H1 (cell line): ENCODE results near the gene LRRC28. TPM values are rescaled to one million over a fixed set of nuclear protein-coding genes. Genes with fewer than 3 reads are reported as not detected.

ENCODE experiments used
- CTCF ChIA-PET: fragments of 300-600 bp; sonication (Branson Sonifier 250); formaldehyde crosslinking; loops from one replicate; lab custom pipeline; 2021; ENCODE audit not compliant: partially characterized antibody; lab: Charles Lee
- POLR2A ChIA-PET: fragments of 300-600 bp; sonication (Branson Sonifier 250); formaldehyde crosslinking; loops from one replicate; lab custom pipeline; 2021; ENCODE audit warnings: inconsistent platforms; ENCODE audit not compliant: partially characterized antibody; lab: Charles Lee
- DNase-seq, 2 experiments: peaks; one replicate each; pipeline versions ENCODE4 v3.0.0 to v3.0.0-alpha.2; 2010 to 2022; ENCODE audit warnings: low spot score in 2 of 2, low read depth in 1 of 2, mixed read lengths in 1 of 2
- FAIRE-seq: peaks from 2 replicates; lab custom pipeline; 2011; peaks lifted over from hg19 to GRCh38; lab: Jason Lieb, UNC
- H2AFZ ChIP-seq: 2 replicates; pipeline ENCODE4 v1.8.1; 2012; ENCODE audit warnings: low read length, inconsistent platforms
- H2AK5ac ChIP-seq: 2 replicates; pipeline ENCODE4 v1.6.1; 2013; ENCODE audit warnings: low read depth, low read length
- H2BK120ac ChIP-seq: replicated peaks from 2 replicates; pipeline ENCODE3; 2013; ENCODE audit warnings: low read depth, low read length, inconsistent platforms
- H2BK12ac ChIP-seq: 2 replicates; pipeline ENCODE4 v1.6.1; 2013; ENCODE audit warnings: low read depth, low read length
- H2BK15ac ChIP-seq: 2 replicates; pipeline ENCODE4 v1.6.1; 2013; ENCODE audit warnings: low read length
- H2BK20ac ChIP-seq: 2 replicates; pipeline ENCODE4 v1.6.1; 2013; ENCODE audit warnings: low read length
- H2BK5ac ChIP-seq: 2 replicates; pipeline ENCODE4 v1.6.1; 2013; ENCODE audit warnings: low read depth, low read length
- H3K14ac ChIP-seq: 2 replicates; pipeline ENCODE4 v1.6.1; 2013; ENCODE audit warnings: inconsistent platforms; ENCODE audit not compliant: insufficient read length
- H3K18ac ChIP-seq: 2 replicates; pipeline ENCODE4 v1.6.1; 2013; ENCODE audit warnings: low read length; ENCODE audit errors: extremely low read depth
- H3K23ac ChIP-seq: 2 replicates; pipeline ENCODE4 v1.6.1; 2013; ENCODE audit warnings: inconsistent platforms; ENCODE audit not compliant: insufficient read length
- H3K23me2 ChIP-seq: 2 replicates; pipeline ENCODE4 v1.6.1; 2013; ENCODE audit warnings: low read depth, low read length
- H3K27ac ChIP-seq: 2 replicates; pipeline ENCODE4 v1.6.1; 2011; ENCODE audit warnings: low read depth, low read length, inconsistent platforms
- H3K27me3 ChIP-seq, 4 experiments: replicated peaks in 1 of 4; 1 replicate in 1 of 4; 2 replicates in 3 of 4; pipeline versions ENCODE4 v1.6.1 to v1.8.1; 2011 to 2013; ENCODE audit warnings: low read length in 3 of 4, mild to moderate bottlenecking in 3 of 4, inconsistent platforms in 2 of 4, mixed read lengths in 2 of 4, moderate library complexity in 1 of 4; ENCODE audit not compliant: control insufficient read depth in 3 of 4, insufficient read depth in 3 of 4; ENCODE audit errors: extremely low read depth in 1 of 4
- H3K36me3 ChIP-seq, 4 experiments: 2 replicates each; pipeline versions ENCODE4 v1.6.1 to v1.8.1; 2011 to 2013; ENCODE audit warnings: mild to moderate bottlenecking in 4 of 4, low read length in 3 of 4, moderate library complexity in 2 of 4, control low read depth in 1 of 4, inconsistent platforms in 1 of 4; ENCODE audit not compliant: insufficient read depth in 4 of 4, control insufficient read depth in 2 of 4
- H3K4ac ChIP-seq: replicated peaks from 2 replicates; pipeline ENCODE3; 2013; ENCODE audit warnings: low read length, low read depth, mixed read lengths, inconsistent platforms; ENCODE audit not compliant: insufficient read length
- H3K4me1 ChIP-seq, 4 experiments: replicated peaks in 1 of 4; 1 replicate in 1 of 4; 2 replicates in 3 of 4; pipeline versions ENCODE4 v1.6.1 to v1.8.1; 2011 to 2013; ENCODE audit warnings: low read length in 3 of 4, inconsistent platforms in 2 of 4, mixed read lengths in 1 of 4; ENCODE audit not compliant: insufficient read depth in 4 of 4, control insufficient read depth in 3 of 4
- H3K4me2 ChIP-seq, 2 experiments: 2 replicates each; pipeline versions ENCODE4 v1.6.1 to v1.8.1; 2011 to 2013; ENCODE audit warnings: low read depth in 2 of 2, low read length in 2 of 2, control low read depth in 1 of 2, inconsistent platforms in 1 of 2, mild to moderate bottlenecking in 1 of 2; ENCODE audit not compliant: insufficient read depth in 1 of 2
- H3K4me3 ChIP-seq, 4 experiments: fragments of 200-600, 300-600 bp in 1 of 4; sonication (generic), shearing (Covaris generic), sonication (Bioruptor Twin) in 1 of 4; 2 replicates each; pipeline versions ENCODE4 v1.5.1 to v1.8.1; 2011 to 2016; ENCODE audit warnings: low read length in 4 of 4, low read depth in 3 of 4, control low read depth in 2 of 4, inconsistent platforms in 2 of 4, mild to moderate bottlenecking in 2 of 4, mixed read lengths in 1 of 4, moderate library complexity in 1 of 4; ENCODE audit not compliant: insufficient read depth in 2 of 4; ENCODE audit errors: extremely low read depth in 1 of 4
- H3K56ac ChIP-seq: replicated peaks from 2 replicates; pipeline ENCODE3; 2013; ENCODE audit warnings: low read depth, mild to moderate bottlenecking, mixed read lengths, low read length, inconsistent platforms; ENCODE audit not compliant: insufficient read length
- H3K79me1 ChIP-seq: 2 replicates; pipeline ENCODE4 v1.6.1; 2013; ENCODE audit warnings: low read depth, low read length, control low read depth
- H3K79me2 ChIP-seq, 2 experiments: 2 replicates each; pipeline versions ENCODE4 v1.6.1 to v1.8.1; 2012 to 2013; ENCODE audit warnings: low read length in 2 of 2, mild to moderate bottlenecking in 2 of 2, inconsistent platforms in 1 of 2; ENCODE audit not compliant: insufficient read depth in 2 of 2, control insufficient read depth in 1 of 2
- H3K9ac ChIP-seq, 4 experiments: replicated peaks in 1 of 4; 1 replicate in 1 of 4; 2 replicates in 3 of 4; pipeline versions ENCODE4 v1.6.1 to v1.8.1; 2011 to 2013; ENCODE audit warnings: low read depth in 3 of 4, low read length in 3 of 4, control low read depth in 2 of 4, mild to moderate bottlenecking in 2 of 4, moderate library complexity in 2 of 4, inconsistent platforms in 1 of 4; ENCODE audit errors: extremely low read depth in 1 of 4
- H3K9me3 ChIP-seq, 2 experiments: 2 replicates each; pipeline versions ENCODE4 v1.6.1 to v1.8.1; 2012 to 2013; ENCODE audit warnings: mild to moderate bottlenecking in 2 of 2, moderate library complexity in 2 of 2, control low read depth in 1 of 2, inconsistent platforms in 1 of 2, low read depth in 1 of 2, low read length in 1 of 2, mixed read lengths in 1 of 2; ENCODE audit not compliant: insufficient read depth in 2 of 2
- H4K20me1 ChIP-seq, 2 experiments: replicated peaks in 1 of 2; 2 replicates each; pipeline versions ENCODE3 to v1.8.1; 2011 to 2013; ENCODE audit warnings: inconsistent platforms in 2 of 2, low read length in 2 of 2, mild to moderate bottlenecking in 1 of 2; ENCODE audit not compliant: insufficient read depth in 2 of 2, control insufficient read depth in 1 of 2
- H4K5ac ChIP-seq: 2 replicates; pipeline ENCODE4 v1.6.1; 2013; ENCODE audit warnings: low read length, low read depth, mixed read lengths, inconsistent platforms; ENCODE audit not compliant: insufficient read length
- H4K8ac ChIP-seq: 2 replicates; pipeline ENCODE4 v1.8.0; 2013; ENCODE audit warnings: mild to moderate bottlenecking, moderate library complexity, low read length, inconsistent platforms; ENCODE audit not compliant: insufficient read depth; ENCODE audit errors: extremely low read depth
- H4K91ac ChIP-seq: replicated peaks from 2 replicates; pipeline ENCODE3; 2013; ENCODE audit warnings: low read length, mixed read lengths, inconsistent platforms; ENCODE audit not compliant: insufficient read length
- ASH2L ChIP-seq: fragments of 200-600, 300-600 bp; sonication (generic); IDR thresholded peaks from one replicate; pipeline ENCODE4 v1.7.1; 2017; ENCODE audit warnings: low read length
- EZH2 ChIP-seq: fragments of 200-600 bp; sonication (generic); IDR thresholded peaks from 2 replicates; pipeline ENCODE4 v1.7.1; 2012; ENCODE audit warnings: low read depth, mild to moderate bottlenecking, moderate library complexity, low read length, inconsistent platforms; ENCODE audit not compliant: severe bottlenecking
- KDM4A ChIP-seq: IDR thresholded peaks from one replicate; pipeline ENCODE4 v1.7.1; 2012; ENCODE audit warnings: low read depth, mild to moderate bottlenecking, moderate library complexity, low read length, inconsistent platforms; ENCODE audit not compliant: severe bottlenecking
- NRF1 ChIP-seq: IDR thresholded peaks from 2 replicates; pipeline ENCODE4 v1.6.1; 2011; ENCODE audit warnings: mild to moderate bottlenecking, low read depth, low read length, improper control_type of control experiment
- RFX5 ChIP-seq: IDR thresholded peaks from 2 replicates; pipeline ENCODE4 v1.6.1; 2011; ENCODE audit warnings: low read depth, low read length, improper control_type of control experiment, borderline replicate concordance
- WGBS, 2 experiments: shearing (Covaris generic) in 1 of 2; methylation state at CpG; one replicate each; pipeline versions ENCODE4 v1.1.6 to v1.1.7; 2013 to 2015; ENCODE audit warnings: low lambda C conversion rate in 2 of 2, mixed read lengths in 2 of 2, inconsistent platforms in 1 of 2, low coverage in 1 of 2, missing lambda C conversion rate in 1 of 2; ENCODE audit not compliant: insufficient replicate concordance in 2 of 2, insufficient coverage in 1 of 2, insufficient read length in 1 of 2; ENCODE audit errors: extremely low coverage in 1 of 2, missing lambda C conversion rate in 1 of 2; 5-methylcytosine and 5-hydroxymethylcytosine counted together
- polyA plus RNA-seq, 7 experiments: library from polyadenylated mRNA; depleted of rRNA in 3 of 7; stranded (reverse) in 5 of 7; unstranded in 2 of 7; fragments of >200 nt in 5 of 7; fragments of 200-250 nt in 2 of 7; gene quantifications; 1 replicate in 5 of 7; 2 replicates in 1 of 7; 4 replicates in 1 of 7; pipeline versions ENCODE4 v1.2.1 to v1.2.3, GENCODE V29; 2011 to 2013; ENCODE audit warnings: missing spikeins in 2 of 7, mixed read lengths in 2 of 7
- total RNA-seq: library from RNA; stranded (reverse); fragmentation: NEBNext Ultra II Directional; extraction: Animal tissue kit (Norgen Biotek cat#: 25700); gene quantifications from 2 replicates; pipeline ENCODE4 v1.2.1, GENCODE V29; 2021
- TF ChIP-seq, protein P1 (sequence below): IDR thresholded peaks from 2 replicates; pipeline ENCODE4 v1.6.1; 2012; ENCODE audit warnings: inconsistent platforms

LRRC28 gene
- total and polyA plus RNA-seq, 2 of the 8 experiments (the other 6 are each of a cell fraction or from before 2014, with no cell fraction given): 20.2 to 23.3 TPM

DNA sequence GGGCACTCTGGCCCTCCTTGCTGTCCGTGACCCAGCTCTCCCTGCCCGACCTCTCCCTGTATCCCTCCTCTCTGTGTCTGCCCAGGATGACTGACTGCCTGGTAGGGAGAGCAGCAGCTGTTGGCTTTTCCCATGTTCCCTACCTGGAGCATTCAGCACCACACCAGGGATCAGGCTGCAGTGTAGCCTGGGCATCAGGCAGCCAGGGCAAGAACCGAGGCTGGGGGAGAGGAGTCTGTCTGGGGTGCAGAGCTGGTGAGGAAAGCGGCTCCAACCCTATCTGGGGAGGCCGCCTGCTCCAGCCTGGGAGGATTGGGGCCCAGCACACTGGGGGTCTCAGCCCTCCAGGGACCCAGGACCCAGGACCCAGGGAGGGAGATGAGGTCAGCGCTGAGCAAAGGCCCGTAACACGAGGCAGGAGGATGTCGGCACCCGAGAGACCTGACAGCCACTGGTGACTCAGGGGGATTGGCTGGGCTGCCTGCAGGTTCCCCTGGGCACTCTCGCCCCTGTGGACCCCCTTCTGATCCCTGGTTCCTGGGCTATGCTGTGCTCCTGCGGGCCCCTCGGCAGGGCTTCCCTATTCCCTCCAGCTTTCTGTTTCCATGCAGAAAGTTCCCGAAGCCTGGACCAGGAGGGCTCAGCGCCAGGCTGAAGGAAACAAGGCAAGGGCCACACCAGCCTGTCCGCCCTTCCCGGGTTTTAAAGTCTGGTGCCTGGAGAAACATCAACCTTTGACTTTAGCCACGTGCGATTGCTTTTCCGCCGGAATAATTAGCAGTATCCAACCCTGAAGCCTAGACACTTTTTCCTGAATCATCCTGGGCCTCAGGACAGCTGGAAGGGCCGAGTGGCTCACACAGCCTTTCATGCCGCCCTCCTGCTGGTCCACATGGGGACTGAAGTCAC, 186.3 kb downstream of the LRRC28 start:
- Histone ChIP-seq H3K14ac (peak overlapping the region; percentile 29), H3K56ac (no peak overlapping the region), H3K79me1 (no peaks in the 10 kb centered on the region), H3K4me2 (no peak overlapping the region), H2BK120ac (no peak overlapping the region), H3K4ac (no peak overlapping the region), H2BK15ac (peak overlapping the region; percentile 29; the same call in 1 of the 2 replicates), H3K27me3 (no peaks in the 10 kb centered on the region), H3K4me1 (peaks cover 3 to 18% (median 5%) of the 10 kb centered on the region in 4 experiments; a peak in 4 of 7 replicates), H3K9me3 (no peaks in the 10 kb centered on the region), H3K18ac (no peak overlapping the region), H3K4me3 (no peak overlapping the region), H4K5ac (no peak overlapping the region), H3K36me3 (no peaks in the 10 kb centered on the region), H3K79me2 (no peaks in the 10 kb centered on the region), H4K8ac (peak overlapping the region; percentile 57), H4K20me1 (no peaks in the 10 kb centered on the region), H3K23ac (no peak overlapping the region), H2AK5ac (no peak overlapping the region), H4K91ac (no peak overlapping the region), H2AFZ (no peak overlapping the region), H3K9ac (no peak overlapping the region), H3K27ac (no peak overlapping the region), H2BK20ac (no peak overlapping the region), H2BK5ac (0 out of 2 replicates have a peak overlapping the region, but pooled peaks have one; percentile 60), H2BK12ac (peak overlapping the region; percentile 50; the same call in 1 of the 2 replicates), H3K23me2 (no peaks in the 10 kb centered on the region; the same call in 1 of the 2 replicates)
- WGBS, 2 experiments: 83% methylated on average over 22 of the region's 23 CpGs; no CpG with 5 or more reads in 1 of the 2 experiments
- POLR2A ChIA-PET: interaction anchor here (1.0 kb wide), 1 partner anchor 9 kb away, joined by 3 read pairs; no protein-coding TSS in a partner anchor
- DNase-seq (peak in 1 of 2 experiments; percentile 45), FAIRE-seq (no peak)
- TF ChIP-seq, protein P1, sequence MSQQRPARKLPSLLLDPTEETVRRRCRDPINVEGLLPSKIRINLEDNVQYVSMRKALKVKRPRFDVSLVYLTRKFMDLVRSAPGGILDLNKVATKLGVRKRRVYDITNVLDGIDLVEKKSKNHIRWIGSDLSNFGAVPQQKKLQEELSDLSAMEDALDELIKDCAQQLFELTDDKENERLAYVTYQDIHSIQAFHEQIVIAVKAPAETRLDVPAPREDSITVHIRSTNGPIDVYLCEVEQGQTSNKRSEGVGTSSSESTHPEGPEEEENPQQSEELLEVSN: no peak
- TF ChIP-seq NRF1: no peak
- TF ChIP-seq EZH2: no peak
- TF ChIP-seq ASH2L: no peak
- TF ChIP-seq KDM4A: no peak
- no peak for TF ChIP-seq RFX5
- CTCF ChIA-PET: no interaction called here
